ENCODE results near the gene BLOC1S3.

Gene BLOC1S3

DNA sequence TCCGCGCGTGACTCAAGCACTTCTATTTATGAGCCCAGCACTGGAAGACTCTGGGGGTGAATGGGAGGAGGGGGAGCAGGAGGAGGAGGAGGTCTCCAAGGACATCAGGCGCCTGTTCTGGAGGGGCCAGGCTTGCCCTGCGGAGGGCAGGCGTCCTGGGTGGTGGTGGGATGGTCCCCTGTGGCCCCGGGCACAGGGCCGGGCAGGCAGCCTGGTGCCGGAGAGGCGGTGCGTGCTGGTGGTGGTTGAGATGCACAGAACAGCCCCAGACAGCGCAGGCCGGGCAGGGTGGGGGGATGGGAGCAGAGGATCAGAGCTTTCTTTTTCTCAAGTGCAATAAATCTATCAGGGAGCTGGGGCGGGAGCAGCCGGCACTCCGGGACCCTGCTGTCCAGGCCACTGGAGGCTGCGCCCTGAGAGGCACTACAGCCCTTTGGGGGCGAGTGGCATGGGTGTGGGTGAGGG lies 31.8 kb upstream of the BLOC1S3 start:
- DNase-seq (ENCODE audit: low read depth) = peak; percentile 7

DNA sequence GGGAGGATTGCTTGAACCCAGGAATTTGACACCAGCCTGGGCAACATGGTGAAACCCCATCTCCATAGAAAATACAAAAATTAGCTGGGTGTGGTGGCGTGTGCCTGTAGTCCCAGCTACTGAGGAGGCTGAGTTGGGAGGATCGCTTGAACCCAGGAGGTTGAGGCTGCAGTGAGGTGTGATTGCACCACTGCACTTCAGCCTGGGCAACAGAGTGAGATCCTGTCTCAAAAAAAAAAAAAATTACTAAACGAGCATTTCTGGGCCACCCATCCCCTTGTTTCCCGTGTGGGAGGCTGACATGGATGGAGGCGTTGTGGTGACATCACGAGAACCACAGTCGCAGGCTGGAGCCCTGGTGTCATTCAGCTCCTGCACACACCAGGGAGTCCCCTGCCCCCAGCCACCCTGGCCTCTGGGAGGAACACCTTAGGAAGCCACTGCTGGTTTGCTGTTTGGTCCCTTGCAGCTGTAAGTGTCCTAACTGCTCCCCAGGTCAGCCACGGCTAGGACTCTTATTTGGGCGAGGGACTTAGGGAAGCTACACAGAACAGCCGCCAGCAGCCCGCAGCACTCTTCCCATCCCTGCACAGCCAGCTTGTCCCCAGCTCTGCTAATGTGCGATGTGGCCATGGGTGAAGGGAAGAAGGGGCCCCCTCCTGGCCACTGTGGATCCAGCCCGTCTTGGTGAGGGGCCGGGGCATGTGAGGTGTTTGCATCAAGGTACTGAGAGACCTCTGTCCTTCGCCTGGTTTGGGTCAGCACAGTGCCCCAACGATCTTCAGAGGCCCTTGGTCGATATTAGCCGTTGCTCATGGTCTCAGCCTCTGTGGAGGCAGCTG lies 30.5 kb upstream of the BLOC1S3 start:
- no peak for DNase-seq (ENCODE audit: low read depth)

DNA sequence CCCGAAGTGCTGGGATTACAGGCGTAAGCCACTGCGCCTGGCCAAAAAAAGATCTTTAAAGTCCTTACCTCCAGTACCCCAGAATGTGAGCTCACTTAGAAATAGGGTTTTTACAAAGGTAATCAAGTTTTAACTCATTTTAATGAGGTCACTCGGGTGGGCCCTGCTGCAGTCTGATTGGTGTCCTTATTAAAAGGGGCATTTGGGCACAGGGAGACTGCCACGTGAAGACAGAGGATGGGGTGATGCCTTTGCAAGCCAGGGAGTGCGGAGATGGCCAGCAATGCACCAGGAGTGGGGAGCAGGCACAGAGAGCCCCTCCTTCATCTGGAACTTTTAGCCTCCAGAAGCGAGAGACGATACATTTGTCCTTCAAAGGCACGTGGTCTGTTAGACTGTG lies 29.5 kb upstream of the BLOC1S3 start:
- no peak for DNase-seq (ENCODE audit: low read depth)

DNA sequence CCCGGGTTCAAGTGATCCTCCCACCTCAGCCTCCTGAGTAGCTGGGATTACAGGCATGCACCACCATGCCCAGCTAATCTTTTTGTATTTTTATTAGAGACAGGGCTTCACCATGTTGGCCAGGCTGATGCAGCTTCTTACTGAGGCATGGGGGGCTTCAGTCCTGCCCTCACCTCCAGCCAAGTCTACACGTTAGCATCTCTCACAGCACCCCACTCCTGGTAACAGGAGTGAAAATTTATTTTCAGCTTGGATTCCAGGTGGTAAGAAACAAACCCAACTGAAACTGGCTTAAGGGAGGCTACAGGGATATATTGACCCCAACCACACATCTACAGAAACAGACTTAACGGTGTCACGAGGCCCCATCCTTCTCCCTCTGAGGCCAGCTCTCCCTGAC lies 28.4 kb upstream of the BLOC1S3 start:
- no peak for DNase-seq (ENCODE audit: low read depth)

DNA sequence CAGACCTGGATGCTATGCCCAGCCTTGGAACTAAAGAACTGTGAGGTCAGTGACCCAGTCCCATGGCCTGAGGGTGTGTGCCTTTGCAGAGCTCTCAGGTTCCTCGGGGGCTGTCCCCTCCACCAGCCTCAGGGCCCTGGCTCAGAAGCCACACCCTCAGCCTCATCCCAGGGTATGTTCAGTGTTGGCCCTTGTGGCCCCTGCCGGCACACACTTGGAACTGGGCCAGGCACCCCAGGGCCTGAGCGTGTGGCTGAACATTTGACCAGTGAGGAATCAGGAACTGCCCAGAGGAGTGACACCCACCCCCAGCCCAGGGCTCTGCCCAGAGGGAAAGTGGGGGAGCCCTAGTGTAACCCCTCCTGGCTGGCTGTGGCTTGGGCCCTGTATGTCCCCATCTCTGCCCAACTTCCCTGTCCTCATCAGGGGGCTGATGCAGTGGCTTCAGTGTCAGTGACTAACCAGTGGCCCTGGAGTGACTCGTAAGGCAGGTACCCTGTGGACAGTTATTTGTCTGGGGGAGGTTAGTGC lies 27.8 kb upstream of the BLOC1S3 start:
- DNase-seq (ENCODE audit: low read depth) = no peak

DNA sequence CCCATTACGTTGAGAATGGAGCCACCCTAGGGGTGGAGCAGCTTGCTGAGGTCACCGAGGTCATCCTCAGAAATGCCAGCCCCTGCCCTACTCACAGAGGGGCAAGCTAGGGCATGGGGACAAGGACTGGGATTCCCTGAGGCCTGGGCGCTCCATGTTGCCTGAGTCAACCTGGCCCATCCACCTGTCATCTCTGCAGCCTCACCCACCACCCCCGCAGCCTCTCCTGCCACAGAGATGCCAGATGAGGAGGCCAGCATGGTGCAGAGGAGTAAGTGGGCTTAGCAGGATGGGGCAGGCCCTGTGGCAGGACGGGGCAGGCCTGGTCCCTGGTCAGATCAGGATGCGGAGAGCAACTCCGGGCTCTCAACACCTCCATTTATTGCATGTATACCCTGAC lies 27.3 kb upstream of the BLOC1S3 start:
- no peak for DNase-seq (ENCODE audit: low read depth)

DNA sequence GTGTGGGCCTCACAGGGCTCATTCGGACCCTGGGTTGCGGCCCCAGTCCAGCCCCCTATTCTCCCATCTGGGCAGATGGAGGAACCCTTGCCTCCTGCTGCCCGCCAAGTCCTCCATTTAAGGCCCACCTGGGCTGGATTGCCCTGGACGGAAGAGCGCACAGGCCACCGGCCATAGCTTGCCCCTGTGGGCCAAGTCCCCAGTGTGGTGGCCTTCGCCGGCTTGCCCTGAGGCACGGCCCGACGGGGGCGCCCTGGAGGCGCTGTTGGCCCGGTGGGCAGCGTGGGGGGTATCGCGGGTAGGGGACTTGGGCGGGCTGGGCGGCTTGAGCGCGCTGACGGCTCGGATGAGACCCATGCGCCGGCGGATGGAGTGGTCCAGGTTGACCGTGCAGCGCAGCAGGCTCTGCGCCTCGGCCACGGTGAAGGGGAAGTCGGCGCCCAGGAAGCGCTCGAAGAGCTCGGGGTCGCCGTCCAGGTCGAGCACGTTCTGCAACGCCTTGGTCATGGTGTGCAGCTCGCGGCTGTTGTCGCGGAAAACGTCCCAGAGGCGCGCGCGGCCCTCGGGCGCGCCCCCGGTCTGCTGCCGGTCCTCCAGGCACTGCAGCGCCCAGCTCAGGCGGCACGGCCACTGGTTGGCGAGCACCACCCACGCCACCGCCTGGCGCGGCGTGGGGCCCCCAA lies 26.6 kb upstream of the BLOC1S3 start:
- no peak for DNase-seq (ENCODE audit: low read depth)

DNA sequence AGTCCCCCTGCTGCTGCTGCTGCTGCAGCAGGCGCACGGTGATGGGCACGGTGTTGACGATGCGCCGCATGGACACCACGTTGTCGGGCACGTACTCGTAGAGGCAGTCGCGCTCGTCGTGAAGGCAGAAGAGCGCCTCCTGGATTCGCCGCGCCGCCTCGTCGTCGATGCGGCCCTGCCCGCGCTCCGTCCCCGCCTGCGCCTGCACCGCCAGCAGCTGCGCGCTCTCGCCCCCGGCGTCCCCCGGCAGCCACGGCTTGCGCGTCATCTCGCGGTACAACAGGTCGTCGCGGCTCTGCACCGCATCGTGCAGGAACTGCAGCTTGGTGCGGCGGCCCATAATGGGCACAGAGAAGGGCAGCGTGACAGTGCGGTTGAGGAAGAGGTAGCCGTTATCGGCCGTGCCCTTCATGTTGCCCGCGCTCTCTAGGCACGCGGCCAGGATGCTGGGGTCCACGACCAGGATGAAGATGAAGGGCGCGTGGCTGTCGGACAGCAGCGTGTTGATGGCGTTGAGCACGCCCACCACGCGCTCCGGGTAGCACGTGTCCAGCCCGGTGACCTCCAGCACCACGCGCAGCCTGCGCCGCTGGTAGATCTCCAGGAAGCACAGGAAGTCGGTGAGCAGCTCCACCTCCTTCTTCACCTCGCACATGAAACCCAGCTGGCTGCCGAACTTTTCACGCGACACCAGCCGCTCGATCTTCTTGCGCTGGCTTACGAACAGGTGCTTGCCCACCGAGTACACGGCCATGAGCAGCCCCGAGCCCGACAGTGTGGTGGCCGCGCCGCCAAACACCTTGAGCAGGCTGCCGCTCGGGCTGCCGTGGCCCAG lies 25.9 kb upstream of the BLOC1S3 start:
- peak; percentile 50 for DNase-seq (ENCODE audit: low read depth)

DNA sequence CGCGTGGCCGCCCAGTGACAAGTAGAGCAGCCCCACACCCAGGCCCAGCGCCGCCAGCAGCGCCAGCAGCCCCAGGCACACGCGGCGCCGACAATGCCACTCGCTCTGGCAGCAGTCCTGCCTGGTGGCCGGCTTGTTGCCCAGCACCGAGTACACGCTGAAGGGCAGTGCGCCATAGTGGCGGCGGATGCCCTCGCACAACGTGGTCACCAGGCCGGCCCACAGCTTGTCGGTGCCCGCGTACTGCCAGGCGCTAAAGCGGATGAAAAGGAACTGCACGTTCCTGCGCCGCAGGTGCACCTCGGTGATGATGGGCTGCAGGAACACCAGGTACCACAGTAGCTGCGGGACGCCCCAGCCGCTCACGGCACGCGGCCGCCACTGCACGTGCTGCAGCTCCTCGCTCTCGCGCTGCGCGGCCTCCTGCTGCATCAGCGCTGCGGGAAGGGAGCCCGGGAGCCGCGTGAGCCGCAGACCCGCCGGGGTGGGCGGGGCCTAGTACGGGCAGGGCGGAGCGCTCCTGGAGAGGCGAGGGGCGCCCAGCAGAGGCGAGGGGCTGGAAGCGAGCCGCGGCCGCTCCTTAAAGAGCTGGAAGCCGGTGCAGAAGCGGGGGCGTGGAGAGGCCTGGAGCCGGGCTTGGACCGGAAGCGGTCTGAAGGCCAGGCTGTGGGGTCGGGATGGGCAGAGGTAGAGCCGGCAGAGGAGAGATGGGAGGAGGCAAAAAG lies 25.1 kb upstream of the BLOC1S3 start:
- peak; percentile 64 for DNase-seq (ENCODE audit: low read depth)

DNA sequence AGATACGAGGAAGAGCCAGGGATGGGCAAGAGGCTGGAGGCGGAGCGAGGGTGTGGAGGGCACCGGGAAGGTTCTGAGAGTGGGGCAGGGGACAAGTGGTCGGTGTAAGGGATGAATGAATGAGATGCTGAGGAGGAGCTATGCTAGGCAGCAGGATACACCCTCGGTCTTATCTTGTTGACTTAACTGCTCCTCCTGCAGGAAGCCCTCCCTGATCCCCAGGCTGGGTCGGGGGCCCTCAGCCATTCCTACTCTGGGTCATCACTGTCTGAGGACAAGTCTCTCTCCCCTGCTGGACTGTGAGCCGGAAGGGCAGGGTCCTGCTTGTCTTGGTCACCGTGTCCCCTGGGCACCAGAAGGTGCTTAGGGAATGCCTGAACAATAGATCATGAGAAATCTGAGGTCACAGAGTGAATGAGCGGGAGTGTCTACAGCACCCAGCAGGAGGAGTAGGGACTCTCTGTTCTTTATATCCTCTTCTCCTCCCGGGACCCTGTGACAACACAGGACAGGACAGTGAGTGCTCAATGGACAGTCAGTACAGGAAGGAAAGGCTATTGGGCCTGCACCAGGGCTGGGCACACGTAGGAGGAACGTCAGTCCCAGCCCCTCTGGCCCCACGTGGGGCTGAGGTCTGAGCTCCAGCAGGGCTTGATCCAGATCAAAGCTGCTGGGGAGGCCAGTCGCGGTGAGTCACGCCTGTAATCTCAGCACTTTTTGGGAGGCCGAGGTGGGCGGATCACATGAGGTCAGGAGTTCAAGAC lies 24.3 kb upstream of the BLOC1S3 start:
- DNase-seq (ENCODE audit: low read depth) = peak; percentile 94

DNA sequence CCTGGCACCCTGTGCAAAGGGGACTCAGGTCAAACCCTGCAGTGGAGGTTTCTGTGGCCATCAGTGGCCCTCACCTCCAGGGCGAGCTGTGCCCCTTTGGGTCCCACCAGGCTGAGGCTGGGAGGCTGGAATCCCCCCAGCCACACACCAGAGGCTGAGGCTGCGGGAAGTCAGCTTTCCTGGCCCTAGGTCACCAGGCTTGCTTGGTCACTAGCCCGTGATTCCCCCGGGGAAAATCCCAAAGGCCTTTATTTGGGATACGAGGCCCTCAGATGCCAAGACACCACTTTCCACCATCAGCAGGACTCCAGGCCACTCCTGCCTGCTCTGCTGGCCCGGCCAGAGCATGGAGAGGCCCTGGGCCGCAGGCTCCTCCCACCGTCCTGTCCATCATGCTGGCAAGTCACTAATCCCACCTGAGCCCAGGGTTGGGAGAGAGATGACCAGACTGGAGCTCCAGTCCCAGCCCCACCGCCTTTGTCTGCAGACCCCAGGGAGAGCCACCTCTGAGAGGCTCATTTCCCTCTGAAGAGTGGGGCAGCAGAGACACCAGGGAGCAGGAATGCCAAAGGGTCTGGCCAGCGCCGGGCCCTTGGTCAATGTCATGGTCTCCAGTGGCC lies 22.5 kb upstream of the BLOC1S3 start:
- DNase-seq (ENCODE audit: low read depth) = no peak

DNA sequence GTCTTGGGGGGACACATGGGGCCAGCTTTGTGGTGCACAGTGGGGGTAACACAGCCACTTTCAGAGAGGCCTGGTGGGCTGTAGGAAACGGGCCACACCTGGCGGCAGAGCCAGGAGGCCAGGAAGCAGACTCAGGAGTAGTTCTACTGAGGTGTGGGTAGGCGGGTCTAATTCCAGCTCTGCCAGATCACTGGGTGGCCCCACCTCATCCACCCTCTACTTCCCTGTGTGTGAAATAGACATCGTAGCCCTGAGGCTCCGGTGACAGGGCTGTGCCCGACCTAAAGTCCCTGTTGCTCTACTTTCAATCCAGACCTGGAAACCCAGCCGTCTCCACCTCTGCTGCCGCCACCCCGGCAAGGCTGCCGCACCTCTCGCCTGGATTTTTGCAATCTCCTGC lies 21.8 kb upstream of the BLOC1S3 start:
- DNase-seq (ENCODE audit: low read depth) = no peak

DNA sequence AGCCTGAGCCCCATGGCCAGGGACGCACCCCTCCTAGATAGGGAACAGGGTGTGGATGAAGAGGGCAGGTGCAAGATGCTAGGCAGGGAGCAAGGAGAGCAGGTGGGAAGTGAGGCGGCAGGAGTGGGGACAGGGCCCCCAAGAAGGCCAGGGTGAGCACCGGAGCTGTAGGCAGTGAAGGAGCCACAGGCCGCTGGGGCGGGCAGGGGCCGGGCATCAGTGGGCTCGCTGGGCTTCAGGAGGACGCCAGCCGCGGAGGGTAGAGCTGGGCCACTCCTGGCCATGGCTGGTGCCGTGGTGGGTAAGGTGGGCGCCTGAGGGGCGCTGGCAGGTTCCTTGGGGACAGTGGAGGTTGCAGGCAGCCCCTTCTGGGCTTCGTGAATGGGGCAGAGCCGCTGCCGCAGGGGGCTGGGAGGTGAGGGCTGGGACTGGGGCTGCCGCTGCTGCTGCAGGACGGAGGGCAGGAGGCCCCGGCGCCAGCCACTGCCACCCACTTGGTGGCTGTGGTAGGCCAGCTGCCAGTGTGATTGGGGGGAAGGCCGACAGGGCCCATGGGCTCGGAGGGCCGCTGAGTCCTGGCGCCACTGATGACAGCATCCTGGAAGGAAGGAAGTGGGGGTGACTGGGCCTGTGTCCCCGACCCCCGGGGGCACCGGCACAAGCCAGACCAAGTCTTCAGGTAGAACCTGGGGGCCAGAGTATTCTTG lies 19.9 kb upstream of the BLOC1S3 start:
- DNase-seq (ENCODE audit: low read depth) = no peak

DNA sequence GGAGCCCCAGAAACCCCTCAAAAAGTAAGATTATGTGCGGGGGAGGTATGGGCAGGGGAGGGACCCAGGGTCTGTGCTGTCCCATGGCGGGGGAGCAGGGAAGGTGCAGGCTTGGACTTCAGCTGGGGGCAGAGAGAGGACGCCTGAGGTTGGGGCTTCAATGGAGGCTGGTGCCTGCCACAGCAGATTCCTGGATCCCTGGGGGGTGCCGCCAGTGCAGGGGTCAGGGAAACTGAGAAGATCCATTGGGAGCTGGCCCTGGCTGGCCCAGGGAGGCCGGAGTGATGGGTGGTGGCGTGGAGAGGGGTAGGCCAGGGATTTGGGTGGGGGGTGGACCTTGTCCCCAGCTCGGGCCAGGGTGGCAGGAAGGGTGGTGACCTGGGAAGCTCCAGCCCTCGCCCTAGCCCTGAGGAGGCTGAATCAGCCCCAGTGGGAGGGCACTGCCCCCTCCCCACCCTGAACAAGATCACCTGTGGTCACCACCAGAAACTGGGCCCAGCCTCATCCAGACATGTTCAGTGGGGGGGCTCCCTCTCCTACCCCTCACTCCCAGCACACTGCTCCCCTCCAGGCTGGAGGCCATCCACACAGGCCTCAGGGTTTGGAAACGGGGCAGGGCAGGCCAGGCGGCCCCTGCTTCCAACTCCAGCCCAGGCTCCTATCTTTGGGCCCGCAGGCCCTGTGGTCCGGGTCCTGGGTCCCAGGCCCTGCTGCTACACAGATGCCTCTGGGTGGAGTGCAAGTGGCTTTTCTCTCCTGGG lies 19.2 kb upstream of the BLOC1S3 start:
- DNase-seq (ENCODE audit: low read depth) = no peak

DNA sequence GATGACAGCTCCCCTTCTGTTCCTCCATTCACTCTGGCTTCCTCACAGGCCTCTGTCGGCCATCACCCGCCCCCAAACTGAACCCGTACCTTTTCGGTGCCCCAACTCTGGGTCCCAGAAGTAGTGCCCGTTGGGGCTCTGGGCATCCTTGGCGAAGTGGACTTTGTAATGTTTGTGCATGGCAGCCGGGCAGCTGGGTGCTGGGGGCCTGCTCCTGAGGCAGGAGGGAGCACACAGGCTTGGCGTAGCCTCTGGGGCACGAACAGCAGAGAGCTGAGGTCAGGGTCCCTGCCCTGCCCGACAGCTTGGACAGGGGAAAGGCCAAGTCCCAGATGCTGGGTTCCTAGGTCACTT lies 18.6 kb upstream of the BLOC1S3 start:
- DNase-seq (ENCODE audit: low read depth) = no peak

DNA sequence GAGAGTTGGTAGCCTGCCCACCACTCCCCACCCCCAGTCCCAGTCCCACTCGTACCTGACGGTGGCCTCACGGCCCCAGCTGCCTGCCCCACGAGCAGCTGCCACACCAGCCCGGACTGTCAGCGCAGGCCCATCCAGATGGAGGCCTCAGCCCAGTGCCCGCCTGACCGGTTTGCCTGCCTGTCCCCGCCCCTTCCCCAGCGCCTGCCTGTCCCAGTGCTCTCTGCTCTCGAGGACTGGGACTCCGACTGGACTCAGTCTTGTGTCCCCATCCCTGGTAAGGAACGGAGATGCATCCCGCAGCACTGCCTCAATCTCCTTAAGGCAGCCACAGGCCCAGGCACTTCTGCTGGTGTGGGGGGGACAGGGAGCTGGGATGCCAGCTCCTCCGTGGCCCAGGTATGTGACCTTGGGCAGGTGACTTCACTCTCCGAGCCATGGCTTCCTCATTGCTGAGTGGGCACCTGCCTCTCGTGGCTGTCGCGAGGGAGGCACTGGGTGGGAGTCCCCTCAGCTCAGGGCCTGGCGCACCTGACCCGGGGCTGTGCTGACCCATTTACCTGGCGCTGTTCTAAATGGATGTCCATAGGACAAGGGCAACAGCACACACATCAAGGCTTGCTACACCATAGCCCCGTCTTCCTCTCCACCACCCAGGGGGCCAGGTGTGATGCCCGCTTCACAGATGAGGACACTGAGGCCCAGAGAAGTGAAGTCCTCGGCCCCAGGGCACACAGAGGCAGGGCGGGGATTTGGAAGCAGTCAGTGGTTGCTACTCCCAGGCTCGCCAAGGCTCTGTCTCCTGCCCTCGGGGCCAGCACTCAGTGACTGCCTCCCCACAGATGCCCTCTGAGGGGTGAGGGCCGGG lies 17.5 kb upstream of the BLOC1S3 start, which contains the start of gene NKPD1:
TSS of gene NKPD1 (minus strand) at position 113 of the 868 bp plus-strand sequence. CDS start 832 bp downstream, outside the sequence.
- DNase-seq (ENCODE audit: low read depth) = no peak

DNA sequence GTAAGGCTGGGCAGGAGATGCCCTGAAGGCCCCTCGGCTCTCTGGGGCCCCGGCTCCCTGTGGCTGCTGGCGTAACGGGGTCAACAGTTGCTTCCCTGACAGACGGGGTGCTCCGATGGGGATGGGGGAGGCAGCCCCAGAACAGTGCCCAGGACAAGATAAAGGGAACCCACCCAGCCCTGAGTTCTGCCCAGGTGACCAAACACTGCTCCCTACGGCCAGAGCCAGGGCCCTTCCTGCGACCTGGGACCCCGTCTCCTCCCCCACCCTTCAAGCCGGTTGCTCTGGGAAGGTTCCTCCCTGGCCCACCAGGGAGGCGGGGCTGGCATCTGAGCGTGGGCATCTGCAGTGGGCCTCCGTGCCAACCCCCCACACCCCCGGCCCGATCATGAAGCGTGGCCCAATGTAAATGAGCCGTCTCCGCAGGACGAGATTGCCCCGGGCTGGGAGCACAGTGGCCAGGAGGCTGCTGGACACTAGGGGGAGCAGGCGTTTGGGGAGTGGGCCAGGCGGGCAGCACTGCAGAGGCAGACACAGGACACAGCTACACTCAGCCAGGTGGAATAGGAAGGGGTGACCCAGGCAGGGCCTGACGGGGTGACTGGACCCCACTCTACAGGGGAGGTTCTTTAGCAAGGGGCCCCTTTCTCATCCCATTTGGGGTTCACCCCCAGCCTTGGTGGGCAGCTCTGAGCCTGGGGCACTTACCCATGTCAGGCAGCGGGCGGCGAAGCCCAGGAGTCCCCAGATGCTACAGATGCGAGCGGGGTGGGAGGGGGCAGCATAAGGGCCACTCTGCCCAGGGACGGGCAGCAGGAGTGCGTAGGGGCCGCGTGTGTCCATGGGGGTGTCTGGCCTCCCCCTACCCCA lies 16.6 kb upstream of the BLOC1S3 start:
- no peak for DNase-seq (ENCODE audit: low read depth)

Measured in amniotic epithelial cell (primary cell).